T-helper 2 cell treated with Interferon-gamma antibody and Interleukin-4, amounts not matched to agents 5 μg/mL and 100 μg/mL, for 36 hours (primary cell): Measurements from ENCODE around the gene KCNK10.

Experiments used
- DNase-seq: peaks from one replicate; pipeline ENCODE4 v3.0.0; 2021; ENCODE audit warnings: low spot score
- H3K27ac Mint-ChIP-seq: one replicate; pipeline ENCODE4 v1.8.0; 2021; ENCODE audit warnings: mild to moderate bottlenecking, mixed read lengths
- H3K27me3 Mint-ChIP-seq: one replicate; pipeline ENCODE4 v1.8.0; 2021; ENCODE audit warnings: low read depth, mixed read lengths
- H3K36me3 Mint-ChIP-seq: one replicate; pipeline ENCODE4 v1.8.0; 2021; ENCODE audit warnings: low read depth, mixed read lengths
- H3K4me1 Mint-ChIP-seq: one replicate; pipeline ENCODE4 v1.8.0; 2021; ENCODE audit warnings: low read depth, mixed read lengths
- H3K4me3 Mint-ChIP-seq: one replicate; pipeline ENCODE4 v1.8.0; 2022; ENCODE audit warnings: mild to moderate bottlenecking, moderate library complexity, mixed read lengths
- H3K9me3 Mint-ChIP-seq: one replicate; pipeline ENCODE4 v1.8.0; 2021; ENCODE audit warnings: mixed read lengths

The KCNK10 gene

DNA sequence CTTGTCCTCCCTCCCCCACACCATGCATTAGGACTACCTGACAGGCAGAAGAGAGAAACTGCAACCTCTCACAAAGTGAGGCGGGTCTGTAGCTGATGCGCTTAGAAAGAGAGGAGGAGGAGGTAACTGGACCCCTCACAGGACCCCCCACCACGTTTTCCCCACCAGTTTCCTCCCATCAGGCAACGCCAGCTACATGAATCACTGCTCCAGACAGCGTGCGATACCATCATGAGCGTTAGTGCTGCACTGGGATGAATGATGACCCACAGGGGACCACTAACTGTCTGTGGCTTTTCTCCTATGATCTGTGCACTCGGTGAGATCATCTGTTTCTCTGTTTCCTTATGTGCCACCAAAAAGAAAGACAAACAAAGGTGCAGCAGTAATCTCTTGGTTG lies 77.7 kb downstream of the KCNK10 start:
- Mint-ChIP-seq H3K4me3 (no peak overlapping the region), H3K27me3 (no peaks in the 10 kb centered on the region), H3K4me1 (no peaks in the 10 kb centered on the region), H3K27ac (no peak overlapping the region), H3K36me3 (no peaks in the 10 kb centered on the region), H3K9me3 (no peaks in the 10 kb centered on the region)
- DNase-seq, result no peak

DNA sequence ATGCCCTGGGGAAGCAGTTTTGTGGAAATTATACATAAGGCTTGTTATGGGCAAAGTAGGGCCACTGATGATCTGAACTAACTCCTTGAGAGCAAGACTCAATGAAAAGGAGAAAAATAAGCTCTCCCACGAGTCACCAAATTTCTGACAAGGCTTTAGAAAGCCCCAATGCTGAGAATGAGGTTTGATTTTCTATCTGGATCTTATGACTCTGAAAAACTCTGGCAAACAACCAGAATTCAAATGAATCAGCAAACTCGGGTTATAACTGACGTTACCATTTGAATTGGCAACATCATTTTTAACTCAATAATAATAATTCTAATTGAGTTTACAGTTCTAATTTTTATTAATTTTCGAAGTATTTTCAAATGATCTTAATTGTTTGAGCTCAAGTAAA lies 79.1 kb downstream of the KCNK10 start:
- H3K36me3 Mint-ChIP-seq, result no peaks in the 10 kb centered on the region
- no peaks in the 10 kb centered on the region for H3K9me3 Mint-ChIP-seq
- H3K4me1 Mint-ChIP-seq, result no peaks in the 10 kb centered on the region
- no peak overlapping the region for H3K27ac Mint-ChIP-seq
- DNase-seq, result no peak
- H3K4me3 Mint-ChIP-seq, result no peak overlapping the region
- no peaks in the 10 kb centered on the region for H3K27me3 Mint-ChIP-seq

DNA sequence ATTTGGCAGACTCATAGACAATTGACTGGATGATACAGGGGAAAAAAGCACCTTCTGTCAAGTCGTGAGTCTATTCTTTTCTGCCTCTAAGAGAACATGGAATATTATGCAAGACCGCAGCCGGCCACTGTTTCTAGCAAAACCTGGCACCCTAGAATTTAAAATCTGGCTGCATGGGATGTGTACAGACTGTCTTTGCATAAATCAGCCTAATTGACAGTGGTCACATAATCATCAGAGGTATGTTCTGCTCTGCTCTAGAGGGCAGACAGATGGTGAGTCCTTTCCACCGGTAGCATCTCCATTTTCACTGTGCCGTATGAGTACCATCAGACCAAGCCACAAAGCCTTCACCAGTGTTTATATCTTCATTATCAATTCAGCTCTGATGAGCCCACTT lies 80.6 kb downstream of the KCNK10 start:
- no peaks in the 10 kb centered on the region for H3K4me1 Mint-ChIP-seq
- H3K27ac Mint-ChIP-seq, result no peak overlapping the region
- no peaks in the 10 kb centered on the region for H3K27me3 Mint-ChIP-seq
- no peaks in the 10 kb centered on the region for H3K9me3 Mint-ChIP-seq
- no peak for DNase-seq
- no peak overlapping the region for H3K4me3 Mint-ChIP-seq
- H3K36me3 Mint-ChIP-seq, result no peaks in the 10 kb centered on the region

DNA sequence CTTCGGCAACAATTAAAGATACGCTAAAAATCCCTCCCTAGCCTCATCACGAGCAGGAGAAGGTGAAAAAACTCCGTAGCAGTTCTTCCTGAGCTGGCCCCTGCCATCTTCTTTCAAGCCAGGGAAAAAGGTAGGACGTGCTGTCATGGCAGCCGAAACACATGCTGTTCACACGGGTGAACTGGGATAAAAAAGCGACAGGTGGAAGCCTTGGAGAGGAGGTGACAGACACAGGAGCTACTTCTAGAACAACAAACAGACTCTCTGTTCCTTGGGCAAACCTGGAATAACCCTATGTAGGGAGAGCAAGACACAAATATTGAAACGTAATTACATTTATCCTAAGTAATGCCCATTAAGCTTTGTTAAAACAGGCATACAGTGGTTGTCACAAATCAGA lies 81.3 kb downstream of the KCNK10 start:
- Mint-ChIP-seq H3K27ac (no peak overlapping the region), H3K9me3 (no peaks in the 10 kb centered on the region), H3K27me3 (peaks cover 2% of the 10 kb centered on the region), H3K36me3 (no peaks in the 10 kb centered on the region), H3K4me1 (no peaks in the 10 kb centered on the region), H3K4me3 (no peak overlapping the region)
- DNase-seq, result no peak

DNA sequence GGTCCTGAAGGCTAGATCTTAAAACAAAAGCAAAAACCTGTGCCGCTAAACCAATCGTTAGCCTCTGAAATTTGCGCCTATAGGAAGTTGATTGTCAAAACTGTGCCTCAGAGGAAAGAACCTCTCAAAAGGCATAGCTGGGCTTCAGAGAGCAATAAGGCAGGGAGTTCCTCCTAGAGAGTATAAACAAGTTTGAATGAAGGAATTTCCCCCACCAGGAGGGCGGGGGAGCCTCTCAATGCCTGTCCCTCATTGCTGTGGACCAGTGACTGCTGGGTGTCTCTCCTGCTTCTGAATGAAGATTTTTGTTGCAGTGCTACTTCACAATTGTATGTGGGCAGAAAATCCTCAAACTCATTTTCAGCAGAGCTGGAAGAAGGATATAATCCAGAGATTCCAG lies 88.6 kb downstream of the KCNK10 start:
- H3K27ac Mint-ChIP-seq, result no peak overlapping the region
- H3K4me3 Mint-ChIP-seq, result no peak overlapping the region
- H3K36me3 Mint-ChIP-seq, result no peaks in the 10 kb centered on the region
- H3K27me3 Mint-ChIP-seq, result peaks cover 15% of the 10 kb centered on the region
- no peaks in the 10 kb centered on the region for H3K4me1 Mint-ChIP-seq
- no peak for DNase-seq
- H3K9me3 Mint-ChIP-seq, result no peaks in the 10 kb centered on the region

DNA sequence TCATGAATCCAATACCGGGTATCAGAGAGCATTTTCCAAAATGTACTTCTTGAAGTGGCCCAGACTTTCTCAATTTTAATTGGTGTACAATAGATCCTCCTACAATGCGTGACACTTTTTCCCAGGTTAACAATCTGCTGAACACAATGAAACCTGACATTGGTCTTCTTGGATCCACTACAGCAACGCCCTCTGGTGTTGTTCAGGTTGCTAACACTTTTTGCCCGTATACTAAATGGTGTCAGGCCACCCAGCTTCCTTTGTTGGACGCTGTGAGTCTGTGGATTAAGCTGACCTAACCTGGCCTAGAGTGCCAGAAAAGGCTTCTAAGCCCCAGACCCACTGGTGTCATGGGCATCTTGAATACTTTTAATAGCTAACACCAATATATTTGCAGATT lies 89.2 kb downstream of the KCNK10 start:
- Mint-ChIP-seq H3K4me1 (no peaks in the 10 kb centered on the region), H3K27ac (no peak overlapping the region), H3K4me3 (no peak overlapping the region), H3K9me3 (no peaks in the 10 kb centered on the region), H3K36me3 (no peaks in the 10 kb centered on the region), H3K27me3 (peaks cover 15% of the 10 kb centered on the region)
- no peak for DNase-seq

DNA sequence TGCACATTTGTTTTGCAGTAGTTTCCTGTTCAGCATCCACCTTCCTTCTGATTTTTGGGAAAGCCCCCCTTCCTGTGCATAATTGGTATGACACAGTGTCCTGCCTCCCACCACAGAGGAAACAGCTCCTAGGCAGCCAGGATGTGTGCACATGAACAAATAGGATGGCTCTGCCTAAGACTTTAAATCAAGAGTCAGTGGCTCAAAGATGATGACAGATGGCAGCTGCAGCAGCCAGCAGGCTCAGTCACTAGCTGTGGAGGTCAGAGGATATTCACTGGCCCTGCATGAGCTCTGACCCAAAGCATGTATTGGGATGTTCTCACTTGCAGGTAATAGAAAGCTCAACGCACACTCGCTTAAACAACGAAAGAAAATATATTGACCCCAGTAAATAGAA lies 90.3 kb downstream of the KCNK10 start:
- no peak for DNase-seq
- H3K9me3 Mint-ChIP-seq, result no peaks in the 10 kb centered on the region
- H3K27me3 Mint-ChIP-seq, result peaks cover 15% of the 10 kb centered on the region
- no peaks in the 10 kb centered on the region for H3K4me1 Mint-ChIP-seq
- H3K27ac Mint-ChIP-seq, result no peak overlapping the region
- no peak overlapping the region for H3K4me3 Mint-ChIP-seq
- no peaks in the 10 kb centered on the region for H3K36me3 Mint-ChIP-seq

DNA sequence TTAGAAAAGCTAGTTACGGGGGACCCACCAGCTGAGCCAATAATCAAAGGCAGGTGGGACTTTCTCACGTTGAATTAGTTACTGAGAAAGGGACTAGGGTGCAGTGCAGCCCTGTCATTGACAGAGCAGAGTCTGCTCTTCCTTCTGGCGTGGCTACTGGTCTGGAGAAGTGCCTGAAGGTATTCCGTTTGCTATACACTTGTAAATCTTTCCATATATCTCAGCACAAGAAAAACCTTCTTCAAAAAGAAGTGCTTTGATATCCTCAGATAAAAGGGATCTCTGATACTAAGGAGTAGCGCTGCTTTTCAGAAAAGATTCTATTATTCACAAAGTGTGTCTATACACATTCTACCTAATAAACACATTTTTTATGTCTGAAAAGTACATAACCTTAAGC lies 91.5 kb downstream of the KCNK10 start:
- no peak for DNase-seq
- Mint-ChIP-seq H3K27ac (no peak overlapping the region), H3K4me3 (no peak overlapping the region), H3K9me3 (peaks cover 5% of the 10 kb centered on the region), H3K27me3 (peaks cover 13% of the 10 kb centered on the region), H3K4me1 (no peaks in the 10 kb centered on the region), H3K36me3 (no peaks in the 10 kb centered on the region)

DNA sequence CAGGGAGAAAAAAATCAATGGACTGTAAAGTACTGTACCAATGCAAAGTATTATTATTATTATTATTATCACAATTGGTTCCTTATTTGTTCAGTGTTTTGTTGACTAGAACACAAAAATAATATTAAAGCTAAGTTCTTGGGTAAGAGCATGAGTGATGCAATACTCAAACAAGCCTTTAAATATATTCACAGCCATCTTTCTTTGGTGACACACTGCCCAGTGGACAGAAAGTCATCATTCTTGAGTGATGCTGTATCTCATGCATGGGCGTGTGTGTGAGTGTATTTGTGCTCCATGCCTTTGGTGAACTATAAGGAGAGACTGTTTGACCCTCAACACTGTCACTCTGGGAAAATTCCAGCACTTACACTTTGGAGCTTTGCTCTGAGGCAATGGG lies 93.6 kb downstream of the KCNK10 start:
- no peak for DNase-seq
- H3K4me1 Mint-ChIP-seq, result no peaks in the 10 kb centered on the region
- no peak overlapping the region for H3K27ac Mint-ChIP-seq
- peaks cover 5% of the 10 kb centered on the region for H3K9me3 Mint-ChIP-seq
- no peak overlapping the region for H3K4me3 Mint-ChIP-seq
- no peaks in the 10 kb centered on the region for H3K36me3 Mint-ChIP-seq
- H3K27me3 Mint-ChIP-seq, result peaks cover 3% of the 10 kb centered on the region

DNA sequence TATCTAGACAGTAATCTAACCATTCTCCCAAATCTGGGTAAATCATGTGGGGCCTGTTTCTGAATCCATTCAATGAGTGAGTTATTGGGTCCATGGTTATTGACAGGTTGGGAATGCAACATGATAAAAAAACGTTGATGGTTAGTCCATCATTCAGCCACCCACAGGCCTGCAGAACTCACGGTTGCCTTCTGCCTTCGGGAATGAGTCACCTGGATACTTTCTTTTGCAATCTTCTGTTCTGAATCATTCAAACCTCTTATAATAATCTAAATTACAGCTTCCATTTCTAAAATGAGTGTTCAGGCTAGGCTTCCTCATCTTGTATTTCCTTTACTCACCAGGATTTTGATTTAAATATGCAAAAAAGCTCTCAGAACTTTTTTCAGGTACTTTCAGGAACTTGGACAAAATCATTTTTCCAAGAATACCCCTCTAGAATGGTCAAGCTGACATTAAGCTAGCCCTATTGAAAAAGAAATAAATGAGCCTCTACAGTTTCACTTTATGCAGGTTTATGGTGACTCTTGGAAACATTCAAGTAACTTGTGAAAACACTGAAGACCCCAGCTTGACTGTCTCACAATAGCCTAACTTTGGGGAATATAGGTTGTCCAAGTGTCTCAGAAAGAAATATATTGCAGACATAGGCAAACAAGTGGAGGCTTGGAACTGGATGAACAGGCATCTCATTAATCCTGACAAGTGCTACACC lies 94.4 kb downstream of the KCNK10 start:
- Mint-ChIP-seq H3K27ac (no peak overlapping the region), H3K36me3 (no peaks in the 10 kb centered on the region), H3K9me3 (peaks cover 5% of the 10 kb centered on the region), H3K4me3 (no peak overlapping the region), H3K4me1 (no peaks in the 10 kb centered on the region), H3K27me3 (peaks cover 2% of the 10 kb centered on the region)
- no peak for DNase-seq

DNA sequence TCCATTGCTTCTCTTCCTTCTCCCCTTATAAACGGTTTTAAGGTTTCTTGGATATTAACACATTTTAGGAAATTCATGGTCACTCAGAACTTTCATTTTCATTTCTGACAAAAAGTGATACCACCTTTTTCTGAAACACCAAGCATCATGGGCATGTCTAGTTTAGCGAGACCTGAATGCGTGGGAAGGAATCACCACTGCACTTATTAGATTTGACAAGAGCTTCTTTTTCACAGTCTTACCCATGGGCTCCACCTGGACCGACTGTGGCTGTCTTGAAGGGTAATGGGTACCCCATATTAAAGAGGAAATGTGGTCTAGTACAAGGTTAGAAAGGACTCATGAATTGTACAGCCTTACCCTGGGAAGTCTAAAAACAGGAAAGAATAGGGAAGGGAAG lies 95.4 kb downstream of the KCNK10 start:
- Mint-ChIP-seq H3K9me3 (peaks cover 13% of the 10 kb centered on the region), H3K27ac (no peak overlapping the region), H3K4me1 (no peaks in the 10 kb centered on the region), H3K36me3 (no peaks in the 10 kb centered on the region), H3K4me3 (no peak overlapping the region), H3K27me3 (peaks cover 2% of the 10 kb centered on the region)
- no peak for DNase-seq

DNA sequence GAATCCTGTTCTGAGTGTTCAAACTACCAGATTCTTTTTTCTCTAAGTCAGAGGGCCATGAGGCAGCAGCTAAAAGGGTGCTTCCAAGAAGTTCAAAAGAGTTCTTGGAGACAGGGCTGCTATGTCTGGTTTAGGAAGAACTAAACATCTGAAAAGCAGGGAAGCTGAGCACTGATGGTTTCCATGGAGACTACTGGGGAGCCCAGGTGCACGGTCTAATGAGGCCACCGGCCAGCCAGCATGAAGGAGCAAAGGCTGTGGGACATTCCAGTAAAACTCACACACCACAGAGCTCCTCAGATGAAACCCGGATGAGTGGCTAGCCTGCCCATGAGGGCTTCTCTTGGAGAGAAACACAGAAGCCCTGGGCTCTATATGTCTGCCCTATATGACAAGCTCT lies 97.3 kb downstream of the KCNK10 start:
- Mint-ChIP-seq H3K27me3 (peaks cover 2% of the 10 kb centered on the region), H3K9me3 (peaks cover 27% of the 10 kb centered on the region), H3K27ac (no peak overlapping the region), H3K4me3 (no peak overlapping the region), H3K36me3 (no peaks in the 10 kb centered on the region), H3K4me1 (no peaks in the 10 kb centered on the region)
- no peak for DNase-seq

DNA sequence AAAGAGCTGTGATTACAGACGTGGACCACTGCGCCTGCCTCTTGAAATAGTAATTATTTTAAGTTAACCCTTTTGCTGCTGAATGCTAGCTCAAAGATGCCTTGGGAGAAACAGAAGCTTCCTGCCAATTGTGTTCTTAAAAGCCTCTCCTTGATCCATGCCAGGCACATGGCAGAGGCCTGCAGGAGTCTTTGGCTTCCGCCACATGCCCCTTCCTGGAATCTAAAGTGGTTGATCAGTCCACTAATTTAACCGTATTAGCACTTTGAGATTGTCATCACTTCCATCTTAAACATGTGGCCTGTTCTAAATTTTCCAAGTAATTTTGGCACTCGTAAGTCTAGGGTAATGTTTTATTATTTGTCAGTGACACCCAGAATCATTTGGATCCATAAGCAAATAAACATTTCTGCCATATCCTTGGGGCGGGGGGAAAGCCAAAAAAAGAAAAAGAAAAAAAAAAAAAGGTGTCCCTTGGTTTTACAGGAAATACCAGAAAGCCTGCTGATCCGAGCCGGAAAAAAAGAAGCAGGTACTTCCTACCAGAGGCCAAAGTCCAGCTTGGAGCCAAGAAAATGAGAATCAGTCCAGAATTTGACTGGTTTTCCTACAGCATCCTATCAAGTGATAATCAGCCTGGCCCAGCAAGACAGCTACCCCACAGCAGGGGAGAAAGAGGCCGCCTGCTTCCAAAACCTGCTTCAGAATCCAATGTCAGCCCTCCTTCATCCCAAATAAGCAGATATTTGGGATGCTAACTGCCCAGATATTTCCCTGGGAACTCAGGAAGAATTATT lies 104.8 kb downstream of the KCNK10 start:
- no peaks in the 10 kb centered on the region for H3K36me3 Mint-ChIP-seq
- DNase-seq, result no peak
- H3K4me1 Mint-ChIP-seq, result no peaks in the 10 kb centered on the region
- H3K27ac Mint-ChIP-seq, result no peak overlapping the region
- H3K27me3 Mint-ChIP-seq, result no peaks in the 10 kb centered on the region
- no peak overlapping the region for H3K4me3 Mint-ChIP-seq
- H3K9me3 Mint-ChIP-seq, result peaks cover 20% of the 10 kb centered on the region

DNA sequence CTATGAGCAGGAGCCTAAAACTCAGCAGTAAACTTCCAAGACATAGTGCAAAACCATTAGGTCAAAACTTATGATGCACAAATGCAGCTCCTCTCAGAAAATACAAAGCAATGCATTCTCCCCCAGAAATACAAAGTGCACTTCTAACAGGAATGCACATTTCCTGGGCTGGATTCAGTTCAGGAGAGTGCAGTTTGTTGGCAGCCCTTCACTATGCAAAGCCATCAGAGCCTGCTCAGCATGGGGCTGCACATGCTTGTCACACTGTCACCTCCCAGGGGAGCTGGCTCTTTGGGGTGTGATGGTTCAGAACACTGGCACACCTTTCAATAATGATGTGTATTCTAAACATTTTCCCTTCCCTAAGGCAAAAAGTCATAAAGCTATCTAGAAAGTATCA lies 110.4 kb downstream of the KCNK10 start:
- no peak for DNase-seq
- no peak overlapping the region for H3K27ac Mint-ChIP-seq
- no peaks in the 10 kb centered on the region for H3K36me3 Mint-ChIP-seq
- H3K9me3 Mint-ChIP-seq, result no peaks in the 10 kb centered on the region
- peaks cover 2% of the 10 kb centered on the region for H3K27me3 Mint-ChIP-seq
- no peak overlapping the region for H3K4me3 Mint-ChIP-seq
- H3K4me1 Mint-ChIP-seq, result no peaks in the 10 kb centered on the region

DNA sequence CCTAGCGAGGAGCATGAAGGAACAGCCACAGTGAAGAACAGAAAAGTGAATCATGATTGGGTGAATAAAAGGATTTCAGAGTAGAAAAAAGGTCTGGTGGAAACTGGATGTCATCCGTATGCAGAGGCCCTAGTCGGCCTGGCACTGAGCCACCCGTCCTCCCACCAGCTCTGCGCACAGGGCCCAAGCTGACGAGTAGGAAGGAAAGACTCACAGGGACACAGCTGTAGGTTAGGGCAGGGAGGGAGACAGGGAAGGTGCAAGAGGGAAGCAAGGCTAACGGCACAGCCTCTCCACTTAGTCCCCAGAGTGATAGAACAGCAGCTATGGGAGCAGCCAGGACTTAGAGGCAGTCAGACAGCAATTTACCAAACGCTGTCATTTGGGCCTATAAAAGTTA lies 112.6 kb downstream of the KCNK10 start:
- no peak overlapping the region for H3K4me3 Mint-ChIP-seq
- no peak for DNase-seq
- H3K27me3 Mint-ChIP-seq, result peaks cover 2% of the 10 kb centered on the region
- H3K4me1 Mint-ChIP-seq, result no peaks in the 10 kb centered on the region
- no peaks in the 10 kb centered on the region for H3K9me3 Mint-ChIP-seq
- no peak overlapping the region for H3K27ac Mint-ChIP-seq
- no peaks in the 10 kb centered on the region for H3K36me3 Mint-ChIP-seq
